ENCODE measurements around the gene MBNL3. TPM values are rescaled to one million over a fixed set of nuclear protein-coding genes. Genes with fewer than 3 reads are reported as not detected.

Gene MBNL3
- total RNA-seq, 4 donors from 2014 or later, result 4.6 to 40.8 (median 34.3) TPM

DNA sequence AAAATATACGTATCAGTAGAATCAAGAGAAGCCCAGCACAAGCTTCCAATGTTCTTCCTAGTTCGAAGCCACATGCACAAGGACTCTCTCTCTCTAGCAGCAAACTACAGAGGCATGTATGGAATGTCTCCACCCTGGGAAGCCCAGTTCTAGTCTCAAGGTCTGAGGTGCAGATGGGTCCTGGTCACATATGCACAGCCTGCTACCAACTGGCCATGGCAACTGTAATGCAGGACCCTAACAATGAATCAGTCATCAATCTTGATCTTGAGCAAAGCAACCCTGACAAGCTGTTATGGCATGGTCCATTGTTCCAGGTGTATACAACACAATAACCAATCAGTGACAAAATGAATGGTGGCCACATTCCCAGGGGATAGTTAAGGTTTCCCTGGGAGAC, 55.8 kb downstream of the MBNL3 start:
- Histone ChIP-seq H3K27ac (no peak overlapping the region), H3K9me3 (no peaks in the 10 kb centered on the region), H3K4me3 (no peak overlapping the region), H3K27me3 (no peaks in the 10 kb centered on the region), H3K36me3 (no peaks in the 10 kb centered on the region), H3K4me1 (no peaks in the 10 kb centered on the region)
- intact Hi-C loops (cut with DNase I; ENCODE audit: low total_unique reads) (no loop called here), in situ Hi-C loops (cut with MboI; ENCODE audit: low pct_ligation_motif_present in 1 of 4, low pct_unique_long_range_greater_than_20kb in 1 of 4, low sequenced_read_pairs in 3 of 4) (no loop called here)
- no peak for DNase-seq
- TF ChIP-seq POLR2AphosphoS5 (IDR thresholded peaks at IDR 0.05) (no peak), POLR2A (IDR thresholded peaks at IDR 0.05) (no peak), EP300 (IDR thresholded peaks at IDR 0.05; ENCODE audit: low read depth) (no peak)
- TF ChIP-seq, protein P1, sequence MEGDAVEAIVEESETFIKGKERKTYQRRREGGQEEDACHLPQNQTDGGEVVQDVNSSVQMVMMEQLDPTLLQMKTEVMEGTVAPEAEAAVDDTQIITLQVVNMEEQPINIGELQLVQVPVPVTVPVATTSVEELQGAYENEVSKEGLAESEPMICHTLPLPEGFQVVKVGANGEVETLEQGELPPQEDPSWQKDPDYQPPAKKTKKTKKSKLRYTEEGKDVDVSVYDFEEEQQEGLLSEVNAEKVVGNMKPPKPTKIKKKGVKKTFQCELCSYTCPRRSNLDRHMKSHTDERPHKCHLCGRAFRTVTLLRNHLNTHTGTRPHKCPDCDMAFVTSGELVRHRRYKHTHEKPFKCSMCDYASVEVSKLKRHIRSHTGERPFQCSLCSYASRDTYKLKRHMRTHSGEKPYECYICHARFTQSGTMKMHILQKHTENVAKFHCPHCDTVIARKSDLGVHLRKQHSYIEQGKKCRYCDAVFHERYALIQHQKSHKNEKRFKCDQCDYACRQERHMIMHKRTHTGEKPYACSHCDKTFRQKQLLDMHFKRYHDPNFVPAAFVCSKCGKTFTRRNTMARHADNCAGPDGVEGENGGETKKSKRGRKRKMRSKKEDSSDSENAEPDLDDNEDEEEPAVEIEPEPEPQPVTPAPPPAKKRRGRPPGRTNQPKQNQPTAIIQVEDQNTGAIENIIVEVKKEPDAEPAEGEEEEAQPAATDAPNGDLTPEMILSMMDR (IDR thresholded peaks at IDR 0.05), result no peak
- WGBS, 2 donors (ENCODE audit: low coverage in 1 of 2), result 83% methylated on average over 2 of the region's 2 CpGs; no CpG with 5 or more reads in 1 of the 2 donors

GRCh38 chrX:132428896-132429295, 59.9 kb downstream of the MBNL3 start:
- Histone ChIP-seq H3K27me3 (no peaks in the 10 kb centered on the region), H3K4me3 (no peak overlapping the region), H3K9me3 (no peaks in the 10 kb centered on the region), H3K36me3 (no peaks in the 10 kb centered on the region), H3K27ac (no peak overlapping the region), H3K4me1 (no peaks in the 10 kb centered on the region)
- TF ChIP-seq EP300 (IDR thresholded peaks at IDR 0.05; ENCODE audit: low read depth), result no peak
- TF ChIP-seq POLR2AphosphoS5 (IDR thresholded peaks at IDR 0.05), result no peak
- TF ChIP-seq, protein P1 (IDR thresholded peaks at IDR 0.05), result no peak
- TF ChIP-seq POLR2A (IDR thresholded peaks at IDR 0.05), result no peak
- in situ Hi-C loops (cut with MboI; ENCODE audit: low pct_ligation_motif_present in 1 of 4, low pct_unique_long_range_greater_than_20kb in 1 of 4, low sequenced_read_pairs in 3 of 4) (no loop called here), intact Hi-C loops (cut with DNase I; ENCODE audit: low total_unique reads) (no loop called here)
- DNase-seq, result no peak

DNA sequence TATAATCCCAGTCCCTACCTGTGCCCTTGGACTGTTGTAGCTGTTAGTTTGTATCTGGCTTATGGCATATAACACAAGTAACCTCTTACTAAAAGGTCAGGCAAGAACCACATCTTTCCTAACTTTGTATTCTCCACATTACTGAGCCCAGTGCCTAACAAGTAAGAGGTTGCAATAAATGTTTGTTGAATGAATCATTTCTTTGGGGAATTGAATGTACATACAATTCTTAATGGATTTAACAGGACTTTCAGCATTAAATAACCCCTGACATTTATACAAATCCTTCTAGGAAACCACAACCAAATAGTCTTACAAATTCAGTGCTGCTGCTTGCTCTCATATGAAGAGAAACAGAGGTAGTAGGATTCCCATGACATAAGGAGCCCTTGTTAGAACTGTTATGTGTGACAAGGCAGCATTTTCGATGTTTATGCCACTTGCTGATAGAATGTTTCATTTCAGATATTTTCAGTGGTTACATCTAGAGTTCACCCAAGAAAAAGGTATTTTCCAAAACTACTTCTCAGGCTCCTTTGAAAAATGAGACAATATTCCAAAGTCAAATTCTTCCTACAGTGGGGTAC, 62.0 kb downstream of the MBNL3 start:
- no peak for DNase-seq
- 68% methylated on average over 1 of the region's 1 CpG; no CpG with 5 or more reads in 1 of the 2 donors for WGBS, 2 donors (ENCODE audit: low coverage in 1 of 2)

GRCh38 chrX:132425744-132426318, 63.0 kb downstream of the MBNL3 start:
- intact Hi-C loops (cut with DNase I; ENCODE audit: low total_unique reads), result no loop called here
- H3K27me3 ChIP-seq, result no peaks in the 10 kb centered on the region
- in situ Hi-C loops (cut with MboI; ENCODE audit: low pct_ligation_motif_present in 1 of 4, low pct_unique_long_range_greater_than_20kb in 1 of 4, low sequenced_read_pairs in 3 of 4), result no loop called here
- WGBS, 2 donors (ENCODE audit: low coverage in 1 of 2), result 61 to 77% methylated on average over 3 of the region's 3 CpGs
- TF ChIP-seq EP300 (IDR thresholded peaks at IDR 0.05; ENCODE audit: low read depth) (no peak), POLR2A (IDR thresholded peaks at IDR 0.05) (no peak), POLR2AphosphoS5 (IDR thresholded peaks at IDR 0.05) (no peak)
- TF ChIP-seq, protein P1 (IDR thresholded peaks at IDR 0.05), result no peak
- DNase-seq, result no peak
- H3K9me3 ChIP-seq, result no peaks in the 10 kb centered on the region
- no peak overlapping the region for H3K4me3 ChIP-seq
- H3K4me1 ChIP-seq, result no peaks in the 10 kb centered on the region
- H3K36me3 ChIP-seq, result no peaks in the 10 kb centered on the region
- H3K27ac ChIP-seq, result no peak overlapping the region

More for the DNA sequence above, 62.0 kb downstream of the MBNL3 start:
- Histone ChIP-seq H3K4me1 (no peaks in the 10 kb centered on the region), H3K4me3 (no peak overlapping the region), H3K27ac (no peak overlapping the region), H3K9me3 (no peaks in the 10 kb centered on the region), H3K27me3 (no peaks in the 10 kb centered on the region), H3K36me3 (no peaks in the 10 kb centered on the region)
- TF ChIP-seq POLR2A (IDR thresholded peaks at IDR 0.05) (no peak), POLR2AphosphoS5 (IDR thresholded peaks at IDR 0.05) (no peak), EP300 (IDR thresholded peaks at IDR 0.05; ENCODE audit: low read depth) (no peak)
- TF ChIP-seq, protein P1 (IDR thresholded peaks at IDR 0.05), result no peak
- in situ Hi-C loops (cut with MboI; ENCODE audit: low pct_ligation_motif_present in 1 of 4, low pct_unique_long_range_greater_than_20kb in 1 of 4, low sequenced_read_pairs in 3 of 4), result no loop called here
- intact Hi-C loops (cut with DNase I; ENCODE audit: low total_unique reads), result no loop called here
